ENCODE measurements around the gene GARNL3.

- no peak for TF ChIP-seq CTCF (IDR thresholded peaks at IDR 0.05)
- no peak for TF ChIP-seq POLR2A (IDR thresholded peaks at IDR 0.05)
- TF ChIP-seq POLR2AphosphoS5 (IDR thresholded peaks at IDR 0.05): no peak
Observed at GRCh38 chr9:127402401-127403090, 138.0 kb downstream of the GARNL3 start.

All from gastroesophageal sphincter (tissue), 3 donors.